ENCODE data around the gene FBRSL1.

DNA sequence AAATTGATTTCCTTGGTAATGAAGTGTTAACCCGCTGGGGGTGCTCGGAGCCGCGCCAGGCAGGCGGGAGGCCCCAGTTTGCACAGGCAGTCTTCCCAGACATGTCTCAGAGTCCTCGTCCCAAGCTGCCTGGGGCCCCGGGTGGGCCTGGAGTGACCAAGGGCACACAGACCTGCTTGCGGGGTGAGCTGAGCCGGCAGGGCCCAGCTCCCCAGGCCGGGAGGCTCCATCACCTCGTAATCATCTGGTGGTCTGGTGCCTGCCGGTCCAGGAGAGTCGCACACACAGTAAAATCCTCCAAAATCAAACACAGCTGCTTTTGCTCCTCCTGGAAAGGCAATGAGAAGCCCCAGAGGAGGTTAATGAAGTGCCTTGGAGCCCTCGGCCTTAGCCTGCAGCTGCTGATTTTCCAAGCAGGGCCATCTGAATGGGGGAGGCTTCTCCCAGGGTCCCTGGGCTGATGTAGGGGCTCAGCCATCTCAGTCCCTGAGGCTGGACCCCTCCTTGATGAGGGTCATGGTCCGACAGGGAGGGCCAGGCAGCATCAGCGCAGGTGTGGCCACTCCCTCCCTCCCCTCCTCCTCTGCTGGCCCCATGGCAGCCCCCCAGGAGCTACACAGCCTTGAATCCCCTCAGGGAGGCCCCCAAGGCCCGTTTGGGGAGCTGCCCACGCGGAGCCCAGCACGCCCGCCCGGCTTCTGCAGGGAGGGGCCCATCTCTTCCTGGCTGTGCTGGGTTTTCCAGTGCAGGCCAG is 39.4 kb upstream of the FBRSL1 start:
- TF ChIP-seq EZH2 (IDR thresholded peaks at IDR 0.05; ENCODE audit: borderline replicate concordance, insufficient read depth, low read depth, low read length, poor library complexity, severe bottlenecking), result no peak
- TF ChIP-seq, protein P1, sequence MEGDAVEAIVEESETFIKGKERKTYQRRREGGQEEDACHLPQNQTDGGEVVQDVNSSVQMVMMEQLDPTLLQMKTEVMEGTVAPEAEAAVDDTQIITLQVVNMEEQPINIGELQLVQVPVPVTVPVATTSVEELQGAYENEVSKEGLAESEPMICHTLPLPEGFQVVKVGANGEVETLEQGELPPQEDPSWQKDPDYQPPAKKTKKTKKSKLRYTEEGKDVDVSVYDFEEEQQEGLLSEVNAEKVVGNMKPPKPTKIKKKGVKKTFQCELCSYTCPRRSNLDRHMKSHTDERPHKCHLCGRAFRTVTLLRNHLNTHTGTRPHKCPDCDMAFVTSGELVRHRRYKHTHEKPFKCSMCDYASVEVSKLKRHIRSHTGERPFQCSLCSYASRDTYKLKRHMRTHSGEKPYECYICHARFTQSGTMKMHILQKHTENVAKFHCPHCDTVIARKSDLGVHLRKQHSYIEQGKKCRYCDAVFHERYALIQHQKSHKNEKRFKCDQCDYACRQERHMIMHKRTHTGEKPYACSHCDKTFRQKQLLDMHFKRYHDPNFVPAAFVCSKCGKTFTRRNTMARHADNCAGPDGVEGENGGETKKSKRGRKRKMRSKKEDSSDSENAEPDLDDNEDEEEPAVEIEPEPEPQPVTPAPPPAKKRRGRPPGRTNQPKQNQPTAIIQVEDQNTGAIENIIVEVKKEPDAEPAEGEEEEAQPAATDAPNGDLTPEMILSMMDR (IDR thresholded peaks at IDR 0.05), result no peak
